Loucy (cell line): Measurements from ENCODE around the gene KSR2.
A peak's percentile ranks its signal among the peaks of the same experiment; 100 is the strongest.
"Not testable (repeated sequence)": the region's sequence is repeated elsewhere in the genome, so short reads cannot be mapped to it uniquely, and the experiment has no call there.

Source experiments
- H2AFZ ChIP-seq: fragments of 200-600 bp; sonication (generic); 2 replicates; pipeline ENCODE4 v1.6.0; 2016; ENCODE audit warnings: antibody characterized with exemption, mild to moderate bottlenecking, low read length, moderate library complexity
- H3F3A ChIP-seq: fragments of 200-600 bp; 2 replicates; pipeline ENCODE4 v1.6.0; 2016; ENCODE audit warnings: antibody characterized with exemption, low read depth, mild to moderate bottlenecking
- H3K27me3 ChIP-seq: fragments of 200-600 bp; sonication (generic); 2 replicates; pipeline ENCODE4 v1.6.1; 2014; ENCODE audit warnings: low read length, mild to moderate bottlenecking; ENCODE audit not compliant: insufficient read depth, poor library complexity, severe bottlenecking
- H3K36me3 ChIP-seq: fragments of 200-600 bp; sonication (generic); 2 replicates; pipeline ENCODE4 v1.6.1; 2016; ENCODE audit warnings: low read length; ENCODE audit not compliant: insufficient read depth
- H3K4me1 ChIP-seq: fragments of 200-600 bp; sonication (generic); 2 replicates; pipeline ENCODE4 v1.5.1; 2014; ENCODE audit warnings: low read length, mild to moderate bottlenecking; ENCODE audit not compliant: insufficient read depth, poor library complexity, severe bottlenecking
- H3K4me2 ChIP-seq: fragments of 200-600 bp; sonication (generic); 2 replicates; pipeline ENCODE4 v1.6.0; 2014; ENCODE audit warnings: antibody characterized with exemption, low read length, low read depth, mild to moderate bottlenecking; ENCODE audit not compliant: poor library complexity, severe bottlenecking
- H3K4me3 ChIP-seq: fragments of 200-600 bp; sonication (generic); 2 replicates; pipeline ENCODE4 v1.5.1; 2014; ENCODE audit warnings: low read length, mild to moderate bottlenecking, mixed read lengths; ENCODE audit not compliant: poor library complexity, severe bottlenecking
- H3K79me2 ChIP-seq: fragments of 200-600 bp; sonication (generic); 2 replicates; pipeline ENCODE4 v1.6.1; 2014; ENCODE audit warnings: low read length; ENCODE audit not compliant: insufficient read depth
- H3K9ac ChIP-seq: fragments of 200-600 bp; sonication (generic); 2 replicates; pipeline ENCODE4 v1.6.0; 2014; ENCODE audit warnings: mild to moderate bottlenecking, low read depth, low read length, moderate library complexity; ENCODE audit not compliant: poor library complexity, severe bottlenecking
- H3K9me2 ChIP-seq: fragments of 200-600 bp; sonication (generic); replicated peaks from 2 replicates; pipeline ENCODE4 v1.6.1; 2016; ENCODE audit warnings: low read depth, low read length, mixed read lengths
- H3K9me3 ChIP-seq: fragments of 200-600 bp; sonication (generic); 2 replicates; pipeline ENCODE4 v1.6.1; 2014; ENCODE audit warnings: mild to moderate bottlenecking, antibody characterized with exemption, low read length, low read depth; ENCODE audit not compliant: insufficient read depth
- H4K20me1 ChIP-seq: fragments of 200-600 bp; sonication (generic); 2 replicates; pipeline ENCODE4 v1.6.0; 2014; ENCODE audit warnings: antibody characterized with exemption, low read length, mild to moderate bottlenecking; ENCODE audit not compliant: insufficient read depth, poor library complexity, severe bottlenecking
- EZH2phosphoT487 ChIP-seq: fragments of 200-600 bp; IDR thresholded peaks from 2 replicates; pipeline ENCODE4 v1.6.1; 2018; ENCODE audit warnings: antibody characterized with exemption, mild to moderate bottlenecking, moderate library complexity, borderline replicate concordance
- TF ChIP-seq, protein P1 (sequence below): fragments of 200-600 bp; sonication (generic); conservative IDR thresholded peaks from 2 replicates; pipeline ENCODE4 v1.5.1; 2014; ENCODE audit warnings: mild to moderate bottlenecking, antibody characterized with exemption, low read length

The KSR2 gene

DNA sequence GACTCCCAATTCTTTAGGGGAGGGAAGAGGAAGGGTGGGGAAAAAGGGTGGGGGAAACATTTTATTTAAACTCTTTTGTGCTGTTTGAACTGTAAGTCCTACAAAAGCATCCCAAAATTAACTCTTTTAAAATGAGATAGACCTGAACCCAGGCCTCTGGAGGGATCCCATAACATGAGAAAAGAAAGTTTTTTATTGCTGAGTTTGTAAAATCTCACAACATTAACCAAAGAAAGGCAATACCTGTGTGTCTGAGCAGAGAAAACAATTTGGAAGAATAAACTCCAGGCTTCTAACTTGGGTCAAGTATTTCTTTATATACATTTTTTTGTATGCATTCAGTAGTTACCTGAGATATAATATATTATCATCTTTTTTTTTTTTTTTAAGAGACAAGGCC is 107.1 kb downstream of the KSR2 start:
- H4K20me1 ChIP-seq: no peaks in the 10 kb centered on the region
- H3K27me3 ChIP-seq: no peaks in the 10 kb centered on the region
- no peaks in the 10 kb centered on the region for H3K4me1 ChIP-seq
- H3K9me2 ChIP-seq: no peaks in the 10 kb centered on the region
- no peak for TF ChIP-seq EZH2phosphoT487
- H2AFZ ChIP-seq: no peak overlapping the region
- H3K9ac ChIP-seq: no peak overlapping the region
- H3K79me2 ChIP-seq: no peaks in the 10 kb centered on the region
- H3K36me3 ChIP-seq: no peaks in the 10 kb centered on the region
- no peak overlapping the region for H3K4me3 ChIP-seq
- H3F3A ChIP-seq: no peaks in the 10 kb centered on the region
- H3K4me2 ChIP-seq: no peak overlapping the region
- H3K9me3 ChIP-seq: no peaks in the 10 kb centered on the region

DNA sequence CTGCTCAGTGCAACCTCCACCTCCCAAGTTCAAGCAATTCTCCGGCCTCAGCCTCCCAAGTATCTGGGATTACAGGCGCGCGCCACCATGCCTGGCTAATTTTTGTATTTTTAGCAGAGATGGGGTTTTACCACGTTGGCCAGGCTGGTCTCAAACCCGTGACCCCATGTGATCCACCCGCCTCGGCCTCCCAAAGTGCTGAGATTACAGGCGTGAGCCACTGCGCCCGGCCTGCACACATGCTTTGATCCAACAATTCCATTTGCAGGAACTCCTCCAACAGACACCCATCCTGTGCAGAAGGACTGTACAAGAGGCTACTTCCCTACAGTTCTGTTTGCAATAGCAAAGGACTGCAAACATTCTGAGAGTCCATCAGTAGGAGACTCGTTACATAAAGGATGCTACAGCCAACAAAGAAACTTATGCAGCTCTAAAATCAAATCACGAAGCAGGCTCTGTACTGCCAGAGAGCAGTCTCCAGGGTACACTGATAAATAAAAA is 108.0 kb downstream of the KSR2 start:
- H3K36me3 ChIP-seq, H3K4me1 ChIP-seq, H3K79me2 ChIP-seq, H3K4me3 ChIP-seq, H3K9me3 ChIP-seq, H2AFZ ChIP-seq, H3K27me3 ChIP-seq, H3K9me2 ChIP-seq, H3F3A ChIP-seq, H3K4me2 ChIP-seq, H3K9ac ChIP-seq, H4K20me1 ChIP-seq: not testable (repeated sequence)

DNA sequence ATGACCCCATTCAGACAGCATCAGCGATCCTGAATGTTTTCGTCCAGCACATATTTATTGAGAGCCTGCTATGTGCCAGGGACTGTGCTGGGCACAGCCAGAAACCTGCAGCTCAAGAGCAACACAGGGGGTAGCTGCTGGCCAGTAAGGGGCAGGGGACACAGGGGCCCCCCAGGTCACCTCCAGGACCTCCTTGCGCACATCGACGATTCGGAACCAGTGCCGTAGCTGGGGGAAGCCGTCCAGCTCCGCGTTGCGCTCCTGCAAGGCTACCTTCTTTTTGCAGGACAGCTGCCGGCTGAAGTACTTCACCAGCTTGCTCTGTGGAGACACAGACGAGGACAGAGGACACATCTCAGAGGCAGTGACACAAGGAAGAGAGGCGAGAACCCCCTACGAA is 108.7 kb downstream of the KSR2 start:
- H3K27me3 ChIP-seq: no peaks in the 10 kb centered on the region
- no peak overlapping the region for H3K4me3 ChIP-seq
- no peaks in the 10 kb centered on the region for H4K20me1 ChIP-seq
- no peaks in the 10 kb centered on the region for H3K36me3 ChIP-seq
- H3K9me2 ChIP-seq: no peaks in the 10 kb centered on the region
- no peaks in the 10 kb centered on the region for H3F3A ChIP-seq
- H3K9ac ChIP-seq: no peak overlapping the region
- no peaks in the 10 kb centered on the region for H3K79me2 ChIP-seq
- no peak overlapping the region for H3K4me2 ChIP-seq
- H2AFZ ChIP-seq: no peak overlapping the region
- H3K9me3 ChIP-seq: no peaks in the 10 kb centered on the region
- no peak for TF ChIP-seq EZH2phosphoT487
- TF ChIP-seq, protein P1, sequence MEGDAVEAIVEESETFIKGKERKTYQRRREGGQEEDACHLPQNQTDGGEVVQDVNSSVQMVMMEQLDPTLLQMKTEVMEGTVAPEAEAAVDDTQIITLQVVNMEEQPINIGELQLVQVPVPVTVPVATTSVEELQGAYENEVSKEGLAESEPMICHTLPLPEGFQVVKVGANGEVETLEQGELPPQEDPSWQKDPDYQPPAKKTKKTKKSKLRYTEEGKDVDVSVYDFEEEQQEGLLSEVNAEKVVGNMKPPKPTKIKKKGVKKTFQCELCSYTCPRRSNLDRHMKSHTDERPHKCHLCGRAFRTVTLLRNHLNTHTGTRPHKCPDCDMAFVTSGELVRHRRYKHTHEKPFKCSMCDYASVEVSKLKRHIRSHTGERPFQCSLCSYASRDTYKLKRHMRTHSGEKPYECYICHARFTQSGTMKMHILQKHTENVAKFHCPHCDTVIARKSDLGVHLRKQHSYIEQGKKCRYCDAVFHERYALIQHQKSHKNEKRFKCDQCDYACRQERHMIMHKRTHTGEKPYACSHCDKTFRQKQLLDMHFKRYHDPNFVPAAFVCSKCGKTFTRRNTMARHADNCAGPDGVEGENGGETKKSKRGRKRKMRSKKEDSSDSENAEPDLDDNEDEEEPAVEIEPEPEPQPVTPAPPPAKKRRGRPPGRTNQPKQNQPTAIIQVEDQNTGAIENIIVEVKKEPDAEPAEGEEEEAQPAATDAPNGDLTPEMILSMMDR: no peak
- H3K4me1 ChIP-seq: no peaks in the 10 kb centered on the region

DNA sequence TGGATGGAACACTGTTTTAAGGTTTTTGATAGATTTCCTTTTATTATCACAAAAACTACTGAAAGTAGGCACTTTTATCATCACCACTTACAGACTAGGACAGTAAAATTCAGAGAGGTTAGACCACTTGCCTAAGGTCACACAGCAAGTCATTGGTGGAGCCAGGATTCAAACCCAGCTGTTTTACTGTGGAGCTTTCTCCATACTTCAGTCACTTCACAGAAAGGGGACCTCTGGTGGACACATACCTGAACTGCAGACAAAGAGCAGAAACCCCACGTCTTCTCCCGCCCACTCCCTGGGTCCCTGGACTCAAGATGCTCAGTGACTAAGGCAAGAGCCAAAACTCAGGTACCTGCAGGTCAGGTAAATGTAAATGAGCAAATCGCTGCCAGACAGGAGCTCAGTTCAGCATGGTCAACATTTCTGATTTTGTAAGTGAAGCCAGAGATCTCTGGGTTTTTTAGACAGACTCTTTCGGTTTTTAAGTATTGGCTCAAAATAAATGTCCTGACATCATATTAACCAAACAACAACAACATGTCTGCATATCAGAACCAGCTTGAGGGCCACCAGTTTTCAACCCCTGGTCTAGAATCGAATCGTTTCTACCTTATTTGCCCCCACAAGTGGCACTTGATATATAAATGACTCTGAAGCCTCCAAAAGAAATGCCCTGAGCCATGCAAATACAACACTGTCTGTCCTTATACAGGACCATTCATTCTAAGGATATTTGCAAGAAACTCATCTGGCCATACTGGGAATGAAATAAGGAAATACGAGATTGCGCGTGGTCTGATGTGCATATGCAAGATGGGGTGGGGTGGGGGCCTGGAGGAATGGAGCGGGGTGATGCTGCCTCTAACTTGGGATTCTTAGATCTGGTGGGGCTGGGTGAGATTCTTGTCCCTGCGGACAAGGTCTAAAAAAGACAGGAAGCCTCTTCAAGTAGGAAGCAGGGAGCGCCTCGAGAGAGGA is 110.9 kb downstream of the KSR2 start:
- Histone ChIP-seq H3K9me2 (no peaks in the 10 kb centered on the region), H3K36me3 (no peaks in the 10 kb centered on the region), H3K79me2 (no peaks in the 10 kb centered on the region), H3K9ac (no peak overlapping the region), H3K4me1 (no peaks in the 10 kb centered on the region), H2AFZ (no peak overlapping the region), H3K9me3 (no peaks in the 10 kb centered on the region), H3K27me3 (no peaks in the 10 kb centered on the region), H3K4me2 (no peak overlapping the region), H3K4me3 (no peak overlapping the region), H3F3A (no peaks in the 10 kb centered on the region), H4K20me1 (no peaks in the 10 kb centered on the region)
- TF ChIP-seq EZH2phosphoT487: no peak
- TF ChIP-seq, protein P1: peak; percentile 75

DNA sequence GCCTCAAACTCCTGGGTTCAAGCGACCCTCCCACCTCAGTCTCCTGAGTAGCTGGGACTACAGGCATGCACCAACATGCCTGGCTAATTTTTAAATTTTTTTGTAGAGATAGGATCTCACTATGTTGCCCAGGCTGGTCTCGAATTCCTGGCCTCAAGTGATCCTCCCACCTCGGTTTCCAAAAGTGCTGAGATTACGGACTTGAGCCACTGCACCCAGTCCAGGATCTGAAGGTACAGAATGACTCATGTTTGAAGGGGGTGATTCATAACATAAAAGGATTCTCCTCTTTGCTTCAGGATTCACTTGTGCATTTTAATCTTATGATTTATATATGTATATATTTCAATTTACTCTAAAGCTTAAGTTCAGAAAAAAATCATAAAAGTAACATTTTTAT is 111.7 kb downstream of the KSR2 start:
- not testable (repeated sequence) for H4K20me1 ChIP-seq

More for the DNA sequence above, 111.7 kb downstream of the KSR2 start:
- H3K9ac ChIP-seq, H3K27me3 ChIP-seq, H2AFZ ChIP-seq, H3K4me1 ChIP-seq, H3K9me3 ChIP-seq, H3F3A ChIP-seq, H3K4me3 ChIP-seq, H3K4me2 ChIP-seq, H3K36me3 ChIP-seq, H3K79me2 ChIP-seq, H3K9me2 ChIP-seq: not testable (repeated sequence)
